Renal cortical epithelial cell (primary cell): ENCODE data around the gene B3GALT6. TPM values are rescaled to one million over a fixed set of nuclear protein-coding genes. Genes with fewer than 3 reads are reported as not detected.

Source experiments
- DNase-seq: peaks from one replicate; pipeline ENCODE4 v3.0.0-alpha.2; 2011; ENCODE audit warnings: low read depth
- total RNA-seq: library from RNA; depleted of rRNA; stranded (reverse); fragments of >200 nt; gene quantifications from 2 replicates; pipeline ENCODE4 v1.2.3, GENCODE V29; 2014

Gene B3GALT6
- total RNA-seq, 1 donor from 2014 or later = 48.8 TPM

GRCh38 chr1:1200876-1201810, 30.9 kb upstream of the B3GALT6 start:
- DNase-seq = no peak

GRCh38 chr1:1202831-1203560, 29.0 kb upstream of the B3GALT6 start:
- DNase-seq = no peak

- no peak for DNase-seq
Measured at GRCh38 chr1:1203561-1204424, 28.2 kb upstream of the B3GALT6 start.

GRCh38 chr1:1204425-1204920, 27.6 kb upstream of the B3GALT6 start:
- no peak for DNase-seq

- no peak for DNase-seq
Measured at GRCh38 chr1:1204998-1205768, 26.9 kb upstream of the B3GALT6 start.

GRCh38 chr1:1205769-1206375, 26.2 kb upstream of the B3GALT6 start:
- DNase-seq = no peak

- no peak for DNase-seq
Measured at GRCh38 chr1:1206376-1206965, 25.6 kb upstream of the B3GALT6 start, which contains the start of gene TNFRSF18. Gene TNFRSF18, minus strand, starts transcription at chr1:1206592. Its CDS starts 21 bp downstream, at chr1:1206571.

- no peak for DNase-seq
Measured at GRCh38 chr1:1206966-1207531, 25.0 kb upstream of the B3GALT6 start.

GRCh38 chr1:1207571-1207892, 24.5 kb upstream of the B3GALT6 start:
- no peak for DNase-seq

- DNase-seq = no peak
Measured at GRCh38 chr1:1208713-1209433, 23.2 kb upstream of the B3GALT6 start.

- DNase-seq = no peak
Measured at GRCh38 chr1:1210726-1211540, 21.1 kb upstream of the B3GALT6 start.

GRCh38 chr1:1211541-1212441, 20.2 kb upstream of the B3GALT6 start:
- DNase-seq = no peak

GRCh38 chr1:1212780-1213344, 19.2 kb upstream of the B3GALT6 start:
- no peak for DNase-seq

GRCh38 chr1:1213345-1214265, 18.4 kb upstream of the B3GALT6 start, which contains the start of gene TNFRSF4:
Gene TNFRSF4, minus strand, starts transcription at chr1:1214153. Its CDS starts 26 bp downstream, at chr1:1214127.
- no peak for DNase-seq

GRCh38 chr1:1215080-1215676, 16.9 kb upstream of the B3GALT6 start:
- no peak for DNase-seq
